GM12873 (cell line): ENCODE data around the gene EFHB.

Experiments used
- CTCF ChIP-seq: IDR thresholded peaks from 2 replicates; pipeline ENCODE4 v1.5.1; 2012; ENCODE audit warnings: low read depth, mild to moderate bottlenecking, moderate library complexity, low read length, control low read depth; ENCODE audit not compliant: insufficient read depth; ENCODE audit errors: missing control alignments

EFHB gene

GRCh38 chr3:19920401-19921080, 13.5 kb downstream of the EFHB start:
- TF ChIP-seq CTCF, result no peak

GRCh38 chr3:19917167-19917566, 16.9 kb downstream of the EFHB start:
- no peak for TF ChIP-seq CTCF

- TF ChIP-seq CTCF, result no peak
Observed at GRCh38 chr3:19911452-19911851, 22.6 kb downstream of the EFHB start.

- TF ChIP-seq CTCF, result no peak
Observed at GRCh38 chr3:19907523-19907922, 26.5 kb downstream of the EFHB start.

GRCh38 chr3:19903649-19904048, 30.4 kb downstream of the EFHB start:
- no peak for TF ChIP-seq CTCF

GRCh38 chr3:19901918-19902317, 32.1 kb downstream of the EFHB start:
- TF ChIP-seq CTCF, result no peak

- no peak for TF ChIP-seq CTCF
Observed at GRCh38 chr3:19901337-19901736, 32.7 kb downstream of the EFHB start.

- TF ChIP-seq CTCF, result no peak
Observed at GRCh38 chr3:19899264-19899663, 34.8 kb downstream of the EFHB start.
